Dermis blood vessel endothelial cell (primary cell): ENCODE measurements around the gene SEZ6L2. TPM values are rescaled to one million over a fixed set of nuclear protein-coding genes. Genes with fewer than 3 reads are reported as not detected.
"Not testable (repeated sequence)": the region's sequence is repeated elsewhere in the genome, so short reads cannot be mapped to it uniquely, and the experiment has no call there.

Source experiments
- DNase-seq: peaks from one replicate; pipeline ENCODE4 v3.0.0; 2010
- total RNA-seq: library from RNA; depleted of rRNA; stranded (reverse); fragments of >200 nt; gene quantifications from 2 replicates; pipeline ENCODE4 v1.2.3, GENCODE V29; 2014

Gene SEZ6L2
- total RNA-seq, 1 donor from 2014 or later, result 0.68 TPM

DNA sequence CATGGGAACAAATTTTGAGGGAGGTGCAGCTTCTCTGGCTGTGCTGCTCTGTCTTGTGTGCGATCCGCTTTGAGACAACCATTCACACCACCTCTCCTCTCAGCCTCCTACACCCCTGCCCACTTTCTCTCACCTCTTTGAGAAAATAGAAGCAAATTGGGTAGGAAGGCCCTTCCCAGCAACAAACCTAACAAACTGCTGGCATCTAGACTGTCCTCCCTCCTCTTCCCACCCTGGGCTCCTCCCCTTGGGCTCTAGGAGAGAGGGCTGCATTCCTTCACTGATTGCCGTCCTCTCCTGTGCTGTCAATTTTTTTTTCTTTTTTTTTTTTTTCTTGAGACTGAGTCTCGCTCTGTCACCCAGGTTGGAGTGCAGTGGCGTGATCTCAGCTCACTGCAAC, 49.8 kb downstream of the SEZ6L2 start:
- DNase-seq, result no peak

DNA sequence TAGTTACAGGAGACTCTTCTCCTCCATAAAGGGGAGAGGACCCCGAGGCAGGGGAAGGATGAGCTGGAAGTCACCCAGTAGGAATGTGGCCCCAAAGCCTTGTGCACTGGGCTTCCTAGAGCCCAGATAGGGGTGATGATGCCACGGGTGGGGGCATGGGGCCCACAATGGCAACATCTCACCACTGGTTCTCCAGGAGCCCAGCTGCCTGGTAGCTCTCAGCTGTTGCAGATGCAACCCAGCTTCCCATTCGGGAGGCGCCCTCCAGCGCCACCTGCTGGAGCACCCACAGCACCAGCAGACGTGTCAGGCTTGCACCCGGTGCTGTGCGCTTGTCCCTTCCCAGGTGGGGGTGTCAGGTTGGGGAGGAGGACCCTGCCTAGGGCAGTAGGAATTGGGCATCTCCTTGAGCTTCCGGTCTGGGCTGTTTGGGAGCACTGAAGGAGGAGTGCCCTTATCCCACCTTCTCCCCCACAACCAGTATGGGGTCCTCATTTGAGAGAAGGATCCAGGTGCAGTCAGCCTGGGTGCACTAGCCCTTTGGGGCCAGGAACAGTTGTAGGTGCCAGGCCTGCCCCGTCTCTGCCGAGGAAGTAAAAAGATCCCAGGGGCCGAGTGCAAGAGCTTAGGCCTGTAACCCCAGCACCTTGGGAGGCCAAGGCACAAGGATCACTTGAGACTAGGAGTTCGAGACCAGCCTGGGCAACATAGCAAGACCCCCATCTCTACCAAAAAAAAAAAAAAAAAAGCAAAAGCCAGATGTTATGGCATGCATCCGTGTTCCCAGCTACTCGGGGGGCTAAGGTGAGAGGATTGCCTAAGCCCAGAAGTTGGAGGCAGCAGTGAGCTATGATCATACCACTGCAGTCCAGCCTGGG, 50.7 kb downstream of the SEZ6L2 start:
- peak; percentile 83 for DNase-seq

DNA sequence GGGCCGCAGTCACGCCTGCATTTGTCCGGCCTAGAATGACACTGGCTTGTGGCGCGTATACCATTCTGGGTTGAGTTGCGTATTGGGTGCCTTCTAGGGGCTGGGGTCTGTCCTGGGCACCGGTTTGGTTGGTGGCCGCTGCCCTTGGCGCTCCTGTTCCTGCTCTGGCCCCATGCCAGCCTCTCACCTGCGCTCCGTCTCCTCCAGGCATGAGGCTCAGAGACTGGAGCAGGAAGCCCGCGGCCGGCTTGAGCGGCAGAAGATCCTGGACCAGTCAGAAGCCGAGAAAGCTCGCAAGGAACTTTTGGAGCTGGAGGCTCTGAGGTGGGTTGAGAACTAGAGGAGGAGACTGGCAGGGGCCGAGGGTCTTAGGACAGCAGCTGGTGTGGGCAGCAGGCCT, 53.7 kb downstream of the SEZ6L2 start:
- no peak for DNase-seq

DNA sequence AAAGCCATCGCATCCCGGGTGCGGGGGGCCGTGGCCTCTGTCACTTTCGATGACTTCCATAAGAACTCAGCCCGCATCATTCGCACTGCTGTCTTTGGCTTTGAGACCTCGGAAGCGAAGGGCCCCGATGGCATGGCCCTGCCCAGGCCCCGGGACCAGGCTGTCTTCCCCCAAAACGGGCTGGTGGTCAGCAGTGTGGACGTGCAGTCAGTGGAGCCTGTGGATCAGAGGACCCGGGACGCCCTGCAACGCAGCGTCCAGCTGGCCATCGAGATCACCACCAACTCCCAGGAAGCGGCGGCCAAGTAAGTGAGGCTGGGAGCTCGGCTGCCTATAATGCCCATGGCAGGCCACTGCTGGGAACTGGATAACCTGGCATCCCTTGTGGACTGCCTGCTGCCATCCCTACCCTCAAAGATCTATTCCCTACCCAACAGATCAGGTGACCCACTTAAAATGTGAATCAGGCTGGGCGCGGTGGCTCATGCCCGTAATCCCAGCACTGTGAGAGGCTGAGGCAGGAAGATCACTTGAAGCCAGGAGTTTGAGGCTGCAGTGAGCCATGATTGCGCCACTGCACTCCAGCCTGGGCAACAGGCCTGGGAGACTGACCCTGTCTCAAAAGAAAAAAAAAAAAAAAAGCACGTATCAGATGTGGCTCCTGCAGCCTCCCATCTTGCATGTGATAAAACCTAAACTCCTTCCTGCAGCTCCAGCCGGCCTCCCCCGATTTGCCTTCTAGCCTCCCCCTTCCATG, 54.6 kb downstream of the SEZ6L2 start:
- no peak for DNase-seq

DNA sequence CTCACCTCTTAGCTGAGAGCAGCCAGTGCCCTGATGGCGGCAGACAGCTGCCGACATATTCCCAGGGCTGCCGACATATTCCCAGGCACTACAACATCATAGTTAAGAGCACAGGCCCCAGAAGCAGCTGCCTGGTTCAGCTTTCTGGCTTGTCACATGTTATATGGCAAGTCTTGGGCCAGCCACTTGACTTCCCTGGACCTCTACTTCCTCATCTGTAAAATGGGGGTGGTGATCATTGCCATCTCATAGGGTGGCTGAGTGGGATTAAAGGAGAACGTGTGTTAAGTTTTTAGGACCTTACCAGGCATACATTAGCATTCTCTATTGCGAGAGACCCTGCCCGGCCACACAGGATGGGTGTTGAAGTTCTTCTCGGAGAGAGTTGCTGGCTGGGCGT, 55.4 kb downstream of the SEZ6L2 start:
- no peak for DNase-seq

DNA sequence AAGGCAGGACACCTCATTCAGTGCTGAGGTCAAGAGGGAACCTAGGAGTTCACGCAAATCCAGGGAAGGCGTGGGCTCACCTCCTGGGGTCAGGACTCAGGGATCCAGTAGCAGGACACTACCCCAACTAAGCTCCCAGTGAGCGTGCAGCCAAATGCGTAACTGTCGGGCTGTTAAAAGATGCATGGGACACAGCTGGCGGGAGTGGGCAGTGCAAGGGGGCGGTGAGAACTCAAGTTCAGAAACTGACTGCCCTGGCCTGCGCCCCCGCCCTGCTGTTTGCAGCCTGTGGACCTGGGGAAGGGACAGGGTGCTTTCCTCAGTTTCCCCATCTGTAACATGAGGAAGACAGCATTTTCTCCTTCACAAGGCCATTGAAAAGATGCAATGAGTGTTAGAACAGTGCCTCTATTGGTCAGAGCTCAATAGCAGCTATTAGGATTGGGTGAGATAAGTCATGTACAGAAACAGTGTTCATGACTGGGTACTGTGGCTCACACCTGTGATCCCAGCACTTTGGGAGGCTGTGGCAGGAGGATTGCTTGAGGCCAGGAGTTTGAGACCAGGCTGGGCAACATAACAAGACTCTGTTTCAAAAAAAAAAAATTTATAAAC, 56.5 kb downstream of the SEZ6L2 start:
- no peak for DNase-seq

DNA sequence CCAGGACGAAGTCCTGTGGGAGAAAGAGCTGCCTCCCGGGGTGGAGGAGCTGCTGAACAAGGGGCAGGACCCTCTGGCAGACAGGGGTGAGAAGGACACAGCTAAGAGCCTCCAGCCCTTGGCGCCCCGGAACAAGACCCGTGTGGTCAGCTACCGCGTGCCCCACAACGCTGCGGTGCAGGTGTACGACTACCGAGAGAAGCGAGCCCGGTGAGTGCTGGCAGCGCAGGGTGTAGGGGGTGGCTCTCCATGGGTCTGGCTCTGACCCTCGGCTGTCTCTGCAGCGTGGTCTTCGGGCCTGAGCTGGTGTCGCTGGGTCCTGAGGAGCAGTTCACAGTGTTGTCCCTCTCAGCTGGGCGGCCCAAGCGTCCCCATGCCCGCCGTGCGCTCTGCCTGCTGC, 57.7 kb downstream of the SEZ6L2 start:
- DNase-seq, result no peak

DNA sequence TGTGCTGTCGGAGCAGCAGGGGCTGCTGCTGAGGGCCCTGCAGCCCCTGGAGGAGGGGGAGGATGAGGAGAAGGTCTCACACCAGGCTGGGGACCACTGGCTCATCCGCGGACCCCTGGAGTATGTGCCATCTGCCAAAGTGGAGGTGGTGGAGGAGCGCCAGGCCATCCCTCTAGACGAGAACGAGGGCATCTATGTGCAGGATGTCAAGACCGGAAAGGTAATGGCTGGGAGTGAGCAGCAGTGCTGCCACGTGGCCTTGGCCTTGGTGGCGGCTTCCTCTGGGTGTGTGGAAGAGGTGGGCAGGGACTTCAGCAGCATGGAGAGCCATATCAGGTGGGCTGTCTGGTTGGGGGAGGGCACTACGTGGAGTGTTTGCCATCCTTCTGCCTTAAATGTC, 59.1 kb downstream of the SEZ6L2 start:
- DNase-seq, result no peak

DNA sequence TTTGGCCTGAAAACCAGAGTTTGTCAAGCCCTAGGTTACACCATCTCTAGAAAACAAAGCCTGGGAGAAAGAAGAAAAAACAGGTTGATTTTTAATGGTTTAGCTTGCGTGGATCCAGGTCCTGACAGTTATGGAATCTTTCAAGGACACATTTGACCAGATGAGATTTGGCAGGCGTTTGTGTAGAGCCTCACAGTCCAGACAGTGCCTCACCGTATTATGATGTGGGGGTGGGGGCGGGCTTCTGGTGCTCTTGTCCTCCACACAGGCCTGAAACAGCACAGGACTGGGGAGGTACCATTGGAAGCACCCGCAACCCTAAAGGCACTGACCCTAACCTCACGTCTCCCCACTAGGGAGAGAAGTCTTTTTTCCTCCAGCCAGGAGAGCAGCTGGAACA, 59.5 kb downstream of the SEZ6L2 start:
- no peak for DNase-seq

DNA sequence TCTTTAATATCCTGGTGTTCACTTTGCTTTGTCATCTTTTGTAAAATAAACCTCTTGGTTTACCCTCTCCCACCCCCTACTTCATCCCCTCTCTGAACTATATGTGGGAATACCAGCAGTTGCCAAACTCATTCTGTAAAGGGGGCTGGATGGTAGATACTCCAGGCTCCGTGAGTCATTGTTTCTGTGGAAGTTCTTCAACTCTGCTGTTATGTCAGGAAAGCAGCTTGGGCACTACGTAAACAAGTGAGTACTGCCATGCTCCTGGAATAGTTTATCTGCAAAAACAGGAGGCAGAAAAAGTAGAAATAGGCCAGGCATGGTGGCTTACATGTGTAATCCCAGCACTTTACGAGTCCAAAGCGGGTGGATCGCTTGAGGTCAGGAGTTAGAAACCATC, 61.5 kb downstream of the SEZ6L2 start:
- peak; percentile 60 for DNase-seq

DNA sequence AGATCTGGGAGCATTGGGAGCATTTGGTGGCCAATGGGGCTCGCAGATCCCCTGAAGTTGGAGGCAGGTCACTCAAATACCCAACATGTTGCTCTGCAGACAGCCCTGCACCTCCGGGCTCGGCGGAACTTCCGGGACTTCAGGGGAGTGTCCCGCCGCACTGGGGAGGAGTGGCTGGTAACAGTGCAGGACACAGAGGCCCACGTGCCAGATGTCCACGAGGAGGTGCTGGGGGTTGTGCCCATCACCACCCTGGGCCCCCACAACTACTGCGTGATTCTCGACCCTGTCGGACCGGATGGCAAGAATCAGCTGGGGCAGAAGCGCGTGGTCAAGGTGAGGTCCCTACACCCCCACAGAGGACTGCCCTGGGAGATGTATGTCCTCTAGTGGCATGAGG, 62.7 kb downstream of the SEZ6L2 start:
- no peak for DNase-seq

DNA sequence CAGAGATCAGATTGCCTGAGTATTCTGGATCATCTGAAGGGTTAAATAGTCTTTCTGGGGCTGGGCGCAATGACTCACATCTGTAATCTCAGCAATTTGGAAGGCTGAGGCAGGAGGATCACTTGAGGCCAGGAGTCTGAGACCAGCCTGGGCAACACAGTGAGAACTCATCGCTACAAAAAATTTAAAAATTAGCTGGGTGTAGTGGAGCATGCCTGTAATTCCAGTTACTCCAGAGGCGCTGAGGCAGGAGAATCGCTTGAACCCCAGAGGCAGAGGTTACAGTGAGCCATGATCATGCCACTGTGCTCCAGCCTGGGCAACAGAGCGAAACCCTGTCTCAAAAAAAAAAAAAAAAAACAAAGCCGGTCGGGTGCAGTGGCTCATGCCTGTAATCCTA, 63.4 kb downstream of the SEZ6L2 start:
- no peak for DNase-seq

DNA sequence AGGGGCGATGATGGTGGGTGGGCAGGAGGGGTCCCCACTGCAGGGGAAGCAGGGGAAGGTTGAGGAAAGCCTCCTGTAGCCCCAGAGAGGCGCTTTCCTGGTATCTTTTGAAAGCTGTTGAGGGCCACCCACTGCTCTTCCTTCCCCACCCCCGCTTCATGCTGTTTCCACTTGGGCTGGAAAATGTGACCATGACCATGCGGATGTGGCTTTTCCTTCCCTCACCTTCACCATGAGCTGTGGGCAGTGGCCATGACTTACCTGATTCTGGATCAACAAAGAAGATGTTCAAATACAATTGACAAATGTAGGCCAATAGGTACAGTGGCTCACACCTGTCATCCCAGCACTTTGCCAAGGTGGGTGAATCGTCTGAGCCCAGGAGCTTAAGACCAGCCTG, 65.3 kb downstream of the SEZ6L2 start:
- DNase-seq, result no peak

DNA sequence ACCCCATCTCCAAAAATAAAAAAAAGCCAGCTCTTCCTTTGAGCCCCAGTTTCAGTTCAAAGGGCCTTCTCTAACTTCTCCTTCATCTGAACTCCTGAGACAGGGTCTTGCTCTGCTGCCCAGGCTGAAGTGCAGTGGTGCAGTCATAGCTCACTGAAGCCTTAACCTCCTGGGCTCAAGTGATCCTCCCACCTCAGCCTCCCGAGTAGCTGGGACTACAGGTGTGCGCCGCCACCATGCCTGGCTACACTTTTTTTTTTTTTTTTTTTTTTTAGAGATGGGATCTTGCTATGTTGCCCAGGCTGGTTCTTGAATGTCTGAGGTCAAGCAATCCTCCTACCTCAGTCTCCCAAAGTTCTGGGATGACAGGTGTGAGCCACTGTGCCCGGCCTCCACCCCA, 66.1 kb downstream of the SEZ6L2 start:
- not testable (repeated sequence) for DNase-seq

DNA sequence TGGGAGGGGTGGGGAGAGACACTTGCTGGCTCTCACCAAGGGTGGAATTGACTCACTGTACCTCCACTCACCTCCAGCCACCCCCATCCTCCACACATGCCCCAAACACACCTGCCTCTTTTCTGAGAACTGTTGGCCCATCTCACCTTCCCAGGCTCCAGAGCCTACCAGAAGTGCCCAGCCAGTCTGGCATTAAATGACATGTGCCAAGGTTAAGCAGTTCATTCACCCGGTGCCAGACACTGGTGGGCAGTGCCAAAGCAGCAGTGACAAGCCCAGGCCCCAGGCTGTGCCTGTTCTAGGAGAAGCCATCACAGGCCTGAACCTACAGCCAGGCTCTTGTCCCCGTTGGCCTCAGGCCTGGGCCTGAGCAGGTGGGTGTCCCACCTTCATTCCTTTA, 67.9 kb downstream of the SEZ6L2 start:
- no peak for DNase-seq

DNA sequence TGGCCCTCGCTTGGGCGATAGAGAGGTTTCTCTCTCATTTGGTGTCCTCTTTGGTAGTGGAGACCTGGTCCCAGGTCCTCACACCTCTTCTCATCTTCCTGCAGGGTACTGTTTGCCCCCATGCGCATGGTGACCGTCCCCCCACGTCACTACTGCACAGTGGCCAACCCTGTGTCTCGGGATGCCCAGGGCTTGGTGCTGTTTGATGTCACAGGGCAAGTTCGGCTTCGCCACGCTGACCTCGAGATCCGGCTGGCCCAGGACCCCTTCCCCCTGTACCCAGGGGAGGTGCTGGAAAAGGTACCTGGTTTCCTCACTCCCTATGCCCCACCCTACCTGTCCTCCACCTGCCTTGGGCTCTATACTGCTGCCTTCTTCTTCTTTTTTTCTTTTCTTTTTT, 68.6 kb downstream of the SEZ6L2 start:
- DNase-seq, result no peak

DNA sequence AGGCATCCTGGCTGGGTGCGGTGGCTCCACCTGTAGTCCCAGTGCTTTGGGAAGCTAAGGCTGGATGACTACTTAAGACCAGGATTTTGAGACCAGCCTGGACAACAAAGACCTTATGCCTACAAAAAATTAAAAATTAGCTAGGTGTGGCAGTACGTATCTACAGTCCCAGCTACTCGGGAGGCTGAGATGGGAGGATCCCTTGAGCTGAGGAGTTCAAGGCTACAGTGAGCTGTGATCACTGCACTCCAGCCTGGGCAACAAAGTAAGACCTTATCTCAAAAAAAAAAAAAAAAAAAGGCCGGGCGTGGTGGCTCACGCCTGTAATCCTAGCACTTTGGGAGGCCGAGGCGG, 73.0 kb downstream of the SEZ6L2 start:
- no peak for DNase-seq

DNA sequence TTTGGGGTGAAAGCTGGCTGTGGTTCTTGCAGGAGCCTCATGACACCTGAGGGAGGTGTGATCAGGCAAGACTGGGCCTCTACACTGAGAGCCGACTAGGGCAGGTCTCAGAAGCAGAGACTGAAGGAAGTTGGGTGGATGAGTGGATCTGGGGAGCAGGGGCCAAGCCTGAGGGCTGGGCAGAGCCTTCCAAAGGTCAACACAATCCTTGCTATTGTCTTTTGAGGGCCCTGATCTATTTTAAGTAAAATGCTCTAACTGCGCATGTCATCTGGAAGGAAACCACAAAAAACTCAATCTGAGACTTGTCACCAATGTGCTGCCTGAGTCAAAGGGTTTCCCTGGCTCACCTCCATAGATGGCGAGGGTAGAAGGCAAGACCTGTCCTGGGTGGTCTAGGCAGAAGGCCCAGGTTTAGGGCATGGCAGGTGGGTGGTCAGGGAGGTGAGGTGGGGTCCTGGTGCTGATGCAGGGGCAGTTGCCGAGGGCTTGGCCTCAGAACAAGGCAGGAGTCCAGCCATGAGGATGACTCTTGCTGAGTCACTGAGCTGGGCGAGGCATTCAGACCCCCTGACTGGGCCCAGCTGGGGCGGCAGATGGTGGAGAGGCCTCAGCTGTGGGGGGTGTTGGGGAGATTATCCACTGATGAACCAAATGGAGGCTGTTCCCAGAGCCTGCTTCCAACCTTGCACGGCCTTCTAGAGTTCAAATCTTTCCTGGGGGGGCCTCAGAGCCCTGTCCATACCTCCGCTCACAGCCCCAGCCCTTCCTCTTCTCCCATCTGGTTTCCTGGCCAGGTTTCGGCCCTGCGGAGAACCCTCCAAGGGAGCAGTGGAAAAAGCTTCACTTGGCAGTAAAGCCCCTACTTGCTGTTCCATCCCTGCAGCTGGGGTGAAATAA, 74.0 kb downstream of the SEZ6L2 start:
- peak; percentile 66 for DNase-seq

DNA sequence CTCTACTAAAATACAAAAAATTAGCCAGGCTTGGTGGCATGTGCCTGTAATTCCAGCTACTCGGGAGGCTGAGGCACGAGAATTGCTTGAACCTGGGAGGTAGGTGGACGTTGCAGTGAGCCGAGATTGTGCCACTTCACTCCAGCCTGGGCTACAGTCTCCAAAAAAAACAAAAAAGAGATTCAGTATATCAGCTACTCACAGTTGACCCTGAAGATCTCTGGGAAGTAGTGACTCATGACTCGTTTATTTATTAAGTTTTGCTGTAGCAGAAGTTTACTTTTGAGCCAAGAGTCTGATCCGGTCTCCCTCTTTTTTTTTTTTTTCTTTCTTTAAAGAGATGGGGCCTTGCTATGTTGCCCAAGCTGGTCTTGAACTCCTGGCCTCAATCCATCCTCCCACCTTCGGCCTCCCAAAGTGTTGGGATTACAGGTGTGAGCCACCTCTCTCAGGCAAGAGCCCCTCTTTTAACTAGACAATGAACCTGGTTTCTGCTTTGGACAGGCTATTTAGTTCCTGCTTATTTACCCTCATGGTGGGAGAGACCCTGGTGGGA, 74.7 kb downstream of the SEZ6L2 start:
- peak; percentile 85 for DNase-seq

DNA sequence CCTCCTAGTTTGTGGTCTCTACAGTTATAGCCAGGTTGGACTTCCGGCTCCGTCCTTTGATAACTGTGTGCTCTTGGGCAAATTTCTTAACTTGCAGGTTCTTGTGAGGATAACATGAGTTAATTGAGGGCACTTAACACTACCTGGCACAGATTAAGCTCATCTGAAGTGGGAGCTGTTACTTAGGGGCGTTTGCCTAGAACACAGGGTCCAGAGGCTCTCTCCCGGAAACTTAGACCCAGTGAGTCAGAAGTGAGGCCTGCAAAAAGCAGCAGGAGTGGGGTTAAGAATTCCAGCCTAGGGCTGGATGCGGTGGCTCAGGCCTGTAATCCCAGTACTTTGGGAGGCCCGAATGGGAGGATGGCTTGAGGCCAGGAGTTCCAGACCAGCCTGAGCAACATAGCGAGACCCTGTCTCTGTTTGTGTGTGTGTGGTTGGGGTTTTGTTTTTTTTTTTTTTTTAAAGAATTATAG, 77.7 kb downstream of the SEZ6L2 start:
- DNase-seq, result peak; percentile 76
